Measurements from ENCODE around the gene ATP5MG. TPM values are rescaled to one million over a fixed set of nuclear protein-coding genes. Genes with fewer than 3 reads are reported as not detected.

ATP5MG gene
- total and polyA plus RNA-seq, 2 of the 4 experiments (the other 2 are of a cell fraction): 144 to 219 TPM

DNA sequence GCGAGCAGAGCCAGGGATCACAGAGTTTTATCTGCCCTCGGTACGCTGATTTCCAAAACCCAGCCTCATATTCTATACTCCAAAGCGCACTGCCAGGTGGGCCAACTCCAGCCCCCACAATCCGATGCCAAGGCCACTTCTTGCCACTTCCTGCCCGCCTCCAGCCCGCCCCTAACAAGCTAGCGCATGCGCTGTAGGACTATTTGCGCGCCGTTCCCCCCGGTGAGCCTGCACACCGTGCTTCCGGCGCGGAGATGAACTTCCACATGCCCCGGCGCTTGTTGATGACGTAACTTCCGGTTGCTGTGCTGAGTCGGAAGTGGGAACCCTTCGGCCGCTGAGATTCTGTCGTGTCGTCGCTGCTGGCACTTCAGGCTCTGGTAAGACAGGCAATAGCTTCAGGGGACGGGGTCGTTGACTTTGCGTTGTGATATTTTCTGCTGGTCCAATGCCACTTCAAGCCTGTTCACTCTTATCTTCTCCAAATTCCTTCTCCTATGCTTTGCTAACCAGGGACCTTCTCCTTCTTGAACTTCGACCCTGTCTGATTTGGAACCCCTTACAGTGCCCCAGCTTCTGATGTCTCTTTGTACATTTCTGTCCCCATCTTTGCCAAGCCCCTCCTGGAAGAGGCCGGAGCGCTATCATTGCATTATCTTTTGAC, 42.0 kb upstream of the ATP5MG start, which contains the start of gene UBE4A (continued):
- TF ChIP-seq, protein P1, sequence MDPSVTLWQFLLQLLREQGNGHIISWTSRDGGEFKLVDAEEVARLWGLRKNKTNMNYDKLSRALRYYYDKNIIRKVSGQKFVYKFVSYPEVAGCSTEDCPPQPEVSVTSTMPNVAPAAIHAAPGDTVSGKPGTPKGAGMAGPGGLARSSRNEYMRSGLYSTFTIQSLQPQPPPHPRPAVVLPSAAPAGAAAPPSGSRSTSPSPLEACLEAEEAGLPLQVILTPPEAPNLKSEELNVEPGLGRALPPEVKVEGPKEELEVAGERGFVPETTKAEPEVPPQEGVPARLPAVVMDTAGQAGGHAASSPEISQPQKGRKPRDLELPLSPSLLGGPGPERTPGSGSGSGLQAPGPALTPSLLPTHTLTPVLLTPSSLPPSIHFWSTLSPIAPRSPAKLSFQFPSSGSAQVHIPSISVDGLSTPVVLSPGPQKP (IDR thresholded peaks at IDR 0.05; ENCODE audit: borderline replicate concordance, low read depth, low read length): peak; percentile 59; the same call in 1 of the 2 replicates

DNA sequence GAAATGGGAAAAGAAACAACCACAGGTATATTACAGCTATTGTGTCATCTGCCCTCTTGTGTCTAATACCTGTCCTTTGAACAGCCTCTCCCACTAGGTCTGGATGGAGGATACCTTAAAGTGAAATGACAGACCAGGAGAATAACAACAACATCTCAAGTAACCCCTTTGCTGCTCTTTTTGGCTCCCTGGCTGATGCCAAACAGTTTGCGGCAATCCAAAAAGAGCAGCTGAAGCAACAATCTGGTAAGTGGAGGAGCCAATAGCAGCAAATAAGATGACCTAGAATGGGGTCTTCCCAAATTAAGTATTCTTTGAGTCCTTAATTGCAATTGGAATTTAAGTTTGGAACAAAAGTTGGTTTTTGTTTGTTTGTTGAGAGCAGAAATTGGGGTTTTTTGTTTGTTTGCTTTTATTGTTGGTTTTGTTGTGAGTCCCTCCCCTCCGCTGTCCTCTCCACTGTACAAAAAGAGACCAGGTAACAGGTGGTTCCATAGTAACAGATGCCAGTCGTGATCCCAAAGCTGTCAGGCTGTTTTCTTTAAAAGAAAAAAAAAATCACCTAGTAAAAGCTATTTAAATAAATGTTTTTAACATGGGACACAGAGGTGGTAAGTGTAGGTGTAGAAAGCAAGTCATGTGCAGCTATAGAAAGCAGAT, 36.3 kb upstream of the ATP5MG start:
- no peak overlapping the region for H3K56ac ChIP-seq (ENCODE audit: extremely low read depth, insufficient read depth, low read length)
- no peak overlapping the region for H3K27ac ChIP-seq (ENCODE audit: insufficient read depth, low read length)
- no peak overlapping the region for H4K91ac ChIP-seq (ENCODE audit: insufficient read depth, low read depth, low read length)
- H3K36me3 ChIP-seq (ENCODE audit: control insufficient read depth, insufficient read depth, low read length): peaks cover 19% of the 10 kb centered on the region
- peaks cover 3% of the 10 kb centered on the region; the same call in 1 of the 2 replicates for H4K20me1 ChIP-seq (ENCODE audit: insufficient read depth, low read length)
- H3K9me3 ChIP-seq (ENCODE audit: control insufficient read depth, insufficient read depth, low read length): no peaks in the 10 kb centered on the region
- no peak overlapping the region for H2BK120ac ChIP-seq (ENCODE audit: low read depth, low read length)
- no peak overlapping the region for H4K8ac ChIP-seq (ENCODE audit: low read depth in 2 of 2, low read length in 2 of 2)
- ATAC-seq (ENCODE audit: low read depth): no peak
- H3K18ac ChIP-seq (ENCODE audit: low read depth, low read length): no peak overlapping the region
- H2AK9ac ChIP-seq (replicated peaks; ENCODE audit: low read depth, low read length, poor library complexity): no peak overlapping the region
- CTCF ChIA-PET: interaction anchor here (1.2 to 1.9 kb wide), 2 partner anchors 17 to 166 kb away, joined by 3 to 4 read pairs; no protein-coding TSS in a partner anchor
- dilution Hi-C loops (cut with HindIII; ENCODE audit: low sequenced_read_pairs, unreplicated experiment): no loop called here
- intact Hi-C loops (cut with micrococcal nuclease): no loop called here
- H3K4me2 ChIP-seq (ENCODE audit: low read depth, low read length): no peak overlapping the region
- DNase-seq: no peak
- H2AFZ ChIP-seq (replicated peaks; ENCODE audit: low read length, poor library complexity): no peak overlapping the region
- H2BK15ac ChIP-seq (ENCODE audit: low read depth, low read length): no peak overlapping the region
- in situ Hi-C loops (cut with MboI; ENCODE audit: low sequenced_read_pairs): loop anchor here (25.0 kb wide), 1 partner anchor 1003 kb away; no protein-coding TSS in a partner anchor
- H3K14ac ChIP-seq (replicated peaks; ENCODE audit: low read depth, low read length): no peak overlapping the region
- H3K4me1 ChIP-seq (ENCODE audit: control insufficient read depth, insufficient read depth, low read length): peaks cover 2% of the 10 kb centered on the region; the same call in 1 of the 2 replicates
- TF ChIP-seq MXI1 (IDR thresholded peaks at IDR 0.05; ENCODE audit: borderline replicate concordance, low read depth, low read length) (no peak), CHD1 (IDR thresholded peaks at IDR 0.05; ENCODE audit: low read depth, low read length) (no peak), RFX5 (IDR thresholded peaks at IDR 0.05; ENCODE audit: low read depth, low read length) (no peak), MAFK (IDR thresholded peaks at IDR 0.05; ENCODE audit: low read depth, low read length) (no peak)
- TF ChIP-seq, protein P1 (IDR thresholded peaks at IDR 0.05; ENCODE audit: borderline replicate concordance, low read depth, low read length): no peak
- H3K9ac ChIP-seq (ENCODE audit: low read depth, low read length): no peak overlapping the region
- no CpG with 5 or more reads among the region's 3 CpGs for WGBS, 2 experiments (ENCODE audit: extremely low coverage in 2 of 2, insufficient read length in 1 of 2)
- H3K4ac ChIP-seq (ENCODE audit: low read depth, low read length): no peak overlapping the region
- H3K23ac ChIP-seq (ENCODE audit: low read depth, low read length): no peak overlapping the region
- POLR2A ChIA-PET (ENCODE audit: unreplicated experiment): no interaction called here
- H3K4me3 ChIP-seq (ENCODE audit: insufficient read depth, low read depth, low read length): no peak overlapping the region
- no peak overlapping the region for H2AK5ac ChIP-seq (ENCODE audit: low read depth, low read length)
- BruUV-seq (replicated peaks): no TSS peak
- peaks cover 2% of the 10 kb centered on the region; the same call in 1 of the 2 replicates for H3K9me1 ChIP-seq (ENCODE audit: insufficient read depth, low read length)
- no peak overlapping the region for H2BK5ac ChIP-seq (ENCODE audit: low read depth, low read length, poor library complexity, severe bottlenecking)
- no peaks in the 10 kb centered on the region for H3K27me3 ChIP-seq (ENCODE audit: control insufficient read depth, insufficient read depth, low read length)
- H4K5ac ChIP-seq (ENCODE audit: low read depth, low read length): no peak overlapping the region
- H2BK20ac ChIP-seq (ENCODE audit: low read depth, low read length): no peak overlapping the region
- peaks cover 24 to 32% of the 10 kb centered on the region in 2 experiments for H3K79me1 ChIP-seq (ENCODE audit: low read depth in 1 of 2, low read length in 2 of 2)
